Smooth muscle cell (in vitro differentiated cells): ENCODE data around the gene RGS7. TPM values are rescaled to one million over a fixed set of nuclear protein-coding genes. Genes with fewer than 3 reads are reported as not detected.
"Not testable (repeated sequence)": the region's sequence is repeated elsewhere in the genome, so short reads cannot be mapped to it uniquely, and the experiment has no call there.

ENCODE experiments used
- DNase-seq: peaks from one replicate; lab custom pipeline; 2025; ENCODE audit not compliant: unreplicated experiment; lab: John Stamatoyannopoulos, UW
- H2AFZ ChIP-seq: fragments of 200-600 bp; sonication (generic); 2 replicates; pipeline ENCODE4 v1.6.0; 2016; ENCODE audit warnings: antibody characterized with exemption, low read depth, mild to moderate bottlenecking
- H3F3A ChIP-seq: fragments of 200-600 bp; sonication (generic); 2 replicates; pipeline ENCODE4 v1.6.0; 2017; ENCODE audit warnings: antibody characterized with exemption, low read depth
- H3K27ac ChIP-seq: fragments of 200-600 bp; sonication (generic); 2 replicates; pipeline ENCODE4 v1.5.1; 2016; ENCODE audit warnings: low read depth, mild to moderate bottlenecking
- H3K27me3 ChIP-seq: fragments of 200-600 bp; sonication (generic); 2 replicates; pipeline ENCODE4 v1.6.1; 2016; ENCODE audit warnings: low read depth, mild to moderate bottlenecking
- H3K36me3 ChIP-seq: fragments of 200-600 bp; sonication (generic); 2 replicates; pipeline ENCODE4 v1.5.1; 2016; ENCODE audit warnings: low read depth
- H3K4me1 ChIP-seq: fragments of 200-600 bp; sonication (generic); 2 replicates; pipeline ENCODE4 v1.5.1; 2016; ENCODE audit warnings: low read depth
- H3K4me2 ChIP-seq: fragments of 200-600 bp; sonication (generic); 2 replicates; pipeline ENCODE4 v1.6.0; 2016; ENCODE audit warnings: mild to moderate bottlenecking
- H3K4me3 ChIP-seq: fragments of 200-600 bp; sonication (generic); 2 replicates; pipeline ENCODE4 v1.5.1; 2016; ENCODE audit warnings: mild to moderate bottlenecking
- H3K79me2 ChIP-seq: fragments of 200-600 bp; sonication (generic); 2 replicates; pipeline ENCODE4 v1.6.0; 2016; ENCODE audit warnings: low read depth, mild to moderate bottlenecking
- H3K9ac ChIP-seq: fragments of 200-600 bp; sonication (generic); 2 replicates; pipeline ENCODE4 v1.6.0; 2016; ENCODE audit warnings: low read depth
- H3K9me3 ChIP-seq: fragments of 200-600 bp; sonication (generic); replicated peaks from 2 replicates; pipeline ENCODE4 v1.5.1; 2016; ENCODE audit warnings: low read depth
- H4K20me1 ChIP-seq: fragments of 200-600 bp; sonication (generic); 2 replicates; pipeline ENCODE4 v1.6.0; 2016; ENCODE audit warnings: low read depth
- WGBS: methylation state at CpG from one replicate; pipeline ENCODE4 v1.1.7; 2016; ENCODE audit warnings: low lambda C conversion rate; 5-methylcytosine and 5-hydroxymethylcytosine counted together
- polyA plus RNA-seq: library from polyadenylated mRNA; unstranded; fragments of >200 nt; fragmentation: Nextera tagmentation; extraction: Ambion mirVana; gene quantifications from 2 replicates; pipeline ENCODE4 v1.2.1, GENCODE V29; 2016
- total RNA-seq: library from RNA; depleted of rRNA; stranded (reverse); fragments of >200 nt; gene quantifications from 2 replicates; pipeline ENCODE4 v1.2.3, GENCODE V29; 2014
- TF ChIP-seq, protein P1 (sequence below): fragments of 200-600 bp; sonication (generic); IDR thresholded peaks from 2 replicates; pipeline ENCODE4 v1.5.1; 2017; ENCODE audit warnings: borderline replicate concordance, mild to moderate bottlenecking, antibody characterized with exemption; ENCODE audit not compliant: insufficient read depth, poor library complexity, severe bottlenecking

The RGS7 gene
- total and polyA plus RNA-seq, 2 experiments from 2014 or later = 0.16 TPM; not detected in 1

GRCh38 chr1:241308011-241308410, 49.0 kb downstream of the RGS7 start:
- WGBS = 89% methylated on average over 3 of the region's 3 CpGs

DNA sequence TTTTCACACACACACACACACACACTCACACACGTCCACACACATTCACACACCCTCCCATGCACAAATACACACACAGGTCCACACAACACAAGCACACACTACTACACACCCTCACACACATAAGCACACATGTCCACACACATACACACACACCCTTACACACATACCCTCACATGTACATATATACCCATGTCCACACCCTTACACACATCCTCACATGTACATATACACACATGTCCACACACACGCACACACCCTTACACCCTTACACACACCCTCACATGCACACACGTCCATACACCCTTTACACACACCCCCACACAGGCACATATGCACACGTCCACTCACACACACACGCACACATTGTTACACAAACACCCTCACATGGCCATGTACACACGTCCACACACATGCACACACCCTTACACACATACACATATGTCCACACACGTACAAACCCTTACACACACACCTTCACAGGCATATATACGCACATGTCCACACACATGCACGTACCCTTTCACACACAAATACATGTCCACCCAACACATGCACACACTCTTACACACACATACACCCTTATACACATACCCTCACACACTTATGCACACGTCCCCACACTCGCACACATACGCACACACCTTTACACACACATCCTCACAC, 50.7 kb downstream of the RGS7 start:
- H3K9me3 ChIP-seq = no peaks in the 10 kb centered on the region
- H3K27ac ChIP-seq = no peak overlapping the region
- no peaks in the 10 kb centered on the region for H3K36me3 ChIP-seq
- no peak overlapping the region for H2AFZ ChIP-seq
- 90% methylated on average over 12 of the region's 12 CpGs for WGBS
- H3K4me3 ChIP-seq = no peak overlapping the region
- H3F3A ChIP-seq = no peaks in the 10 kb centered on the region
- H4K20me1 ChIP-seq = no peaks in the 10 kb centered on the region
- TF ChIP-seq, protein P1, sequence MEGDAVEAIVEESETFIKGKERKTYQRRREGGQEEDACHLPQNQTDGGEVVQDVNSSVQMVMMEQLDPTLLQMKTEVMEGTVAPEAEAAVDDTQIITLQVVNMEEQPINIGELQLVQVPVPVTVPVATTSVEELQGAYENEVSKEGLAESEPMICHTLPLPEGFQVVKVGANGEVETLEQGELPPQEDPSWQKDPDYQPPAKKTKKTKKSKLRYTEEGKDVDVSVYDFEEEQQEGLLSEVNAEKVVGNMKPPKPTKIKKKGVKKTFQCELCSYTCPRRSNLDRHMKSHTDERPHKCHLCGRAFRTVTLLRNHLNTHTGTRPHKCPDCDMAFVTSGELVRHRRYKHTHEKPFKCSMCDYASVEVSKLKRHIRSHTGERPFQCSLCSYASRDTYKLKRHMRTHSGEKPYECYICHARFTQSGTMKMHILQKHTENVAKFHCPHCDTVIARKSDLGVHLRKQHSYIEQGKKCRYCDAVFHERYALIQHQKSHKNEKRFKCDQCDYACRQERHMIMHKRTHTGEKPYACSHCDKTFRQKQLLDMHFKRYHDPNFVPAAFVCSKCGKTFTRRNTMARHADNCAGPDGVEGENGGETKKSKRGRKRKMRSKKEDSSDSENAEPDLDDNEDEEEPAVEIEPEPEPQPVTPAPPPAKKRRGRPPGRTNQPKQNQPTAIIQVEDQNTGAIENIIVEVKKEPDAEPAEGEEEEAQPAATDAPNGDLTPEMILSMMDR = no peak
- H3K27me3 ChIP-seq = no peaks in the 10 kb centered on the region
- no peak overlapping the region for H3K4me2 ChIP-seq
- no peak for DNase-seq
- H3K4me1 ChIP-seq = no peaks in the 10 kb centered on the region
- no peak overlapping the region for H3K9ac ChIP-seq
- H3K79me2 ChIP-seq = no peaks in the 10 kb centered on the region

More at GRCh38 chr1:241308011-241308410, 49.0 kb downstream of the RGS7 start:
- Histone ChIP-seq H3K27me3 (no peaks in the 10 kb centered on the region), H3K4me3 (no peak overlapping the region), H3K9me3 (no peaks in the 10 kb centered on the region), H3K9ac (no peak overlapping the region), H3F3A (no peaks in the 10 kb centered on the region), H2AFZ (no peak overlapping the region), H3K4me1 (no peaks in the 10 kb centered on the region), H3K79me2 (no peaks in the 10 kb centered on the region), H3K27ac (no peak overlapping the region), H3K4me2 (no peak overlapping the region), H3K36me3 (no peaks in the 10 kb centered on the region), H4K20me1 (no peaks in the 10 kb centered on the region)
- TF ChIP-seq, protein P1 = no peak
- no peak for DNase-seq

GRCh38 chr1:241302024-241302423, 55.0 kb downstream of the RGS7 start:
- H3K9me3 ChIP-seq, H3K27me3 ChIP-seq, H3K27ac ChIP-seq, H3F3A ChIP-seq, DNase-seq, H4K20me1 ChIP-seq, H2AFZ ChIP-seq, H3K4me2 ChIP-seq, H3K4me1 ChIP-seq, H3K79me2 ChIP-seq, H3K9ac ChIP-seq, H3K36me3 ChIP-seq, H3K4me3 ChIP-seq: not testable (repeated sequence)
- 85% methylated on average over 11 of the region's 11 CpGs for WGBS

DNA sequence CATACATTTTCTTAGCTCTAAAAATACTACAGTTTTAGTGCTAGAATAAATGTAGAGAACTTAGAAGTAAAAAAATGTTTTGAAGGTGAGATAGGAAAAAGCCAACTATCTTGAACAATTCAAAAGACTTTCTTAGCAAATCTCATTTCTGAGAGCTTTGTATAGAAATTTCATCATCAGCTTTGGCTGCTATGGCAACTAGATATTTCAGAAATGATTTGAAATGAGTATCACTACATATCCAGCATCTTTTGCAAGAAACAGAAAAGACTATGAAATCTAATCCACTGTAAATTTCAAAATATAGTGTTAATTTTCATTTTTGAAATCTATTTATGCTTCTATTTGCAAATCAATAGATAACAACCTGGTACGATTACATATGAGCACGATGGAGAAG, 57.7 kb downstream of the RGS7 start:
- Histone ChIP-seq H3K36me3 (no peaks in the 10 kb centered on the region), H4K20me1 (no peaks in the 10 kb centered on the region), H3K4me3 (no peak overlapping the region), H3K27ac (no peak overlapping the region), H3F3A (no peaks in the 10 kb centered on the region), H3K79me2 (no peaks in the 10 kb centered on the region), H3K27me3 (no peaks in the 10 kb centered on the region), H3K4me2 (no peak overlapping the region), H2AFZ (no peak overlapping the region), H3K9ac (no peak overlapping the region), H3K4me1 (no peaks in the 10 kb centered on the region), H3K9me3 (no peaks in the 10 kb centered on the region)
- no peak for DNase-seq
- TF ChIP-seq, protein P1 = no peak
- 83% methylated on average over 2 of the region's 2 CpGs for WGBS
